GM23338 (cell line): Measurements from ENCODE around the gene WNT5A. TPM values are rescaled to one million over a fixed set of nuclear protein-coding genes. Genes with fewer than 3 reads are reported as not detected.

Experiments used
- ATAC-seq: fragments of 200-7000 bp; cut with Tn5 transposase; 3 replicates; pipeline ENCODE4 v1.9.1; 2020
- DNase-seq: peaks from one replicate; pipeline ENCODE4 v3.0.0-alpha.2; 2015; ENCODE audit warnings: low spot score
- H2AFZ ChIP-seq: fragments of 200-600 bp; sonication (generic); 2 replicates; pipeline ENCODE4 v1.8.0; 2016; ENCODE audit warnings: antibody characterized with exemption, mild to moderate bottlenecking, moderate library complexity
- H3F3A ChIP-seq: fragments of 200-600 bp; sonication (generic); replicated peaks from 2 replicates; pipeline ENCODE4 v1.8.0; 2017; ENCODE audit warnings: antibody characterized with exemption, mixed run types, low read depth
- H3K27ac ChIP-seq: fragments of 200-600 bp; sonication (generic); 2 replicates; pipeline ENCODE4 v1.6.1; 2016; ENCODE audit warnings: low read depth
- H3K27me3 ChIP-seq: fragments of 200-600 bp; sonication (generic); 2 replicates; pipeline ENCODE4 v1.8.0; 2016; ENCODE audit warnings: mild to moderate bottlenecking, mixed run types, moderate library complexity; ENCODE audit not compliant: insufficient read depth
- H3K36me3 ChIP-seq: fragments of 200-600 bp; sonication (generic); 2 replicates; pipeline ENCODE4 v1.8.0; 2016; ENCODE audit warnings: mild to moderate bottlenecking; ENCODE audit not compliant: insufficient read depth
- H3K4me1 ChIP-seq: fragments of 200-600 bp; sonication (generic); 2 replicates; pipeline ENCODE4 v1.8.0; 2016; ENCODE audit warnings: mild to moderate bottlenecking, moderate library complexity; ENCODE audit not compliant: insufficient read depth
- H3K4me2 ChIP-seq: fragments of 200-600 bp; sonication (generic); 2 replicates; pipeline ENCODE4 v1.7.1; 2017; ENCODE audit warnings: mixed run types
- H3K4me3 ChIP-seq: fragments of 200-600 bp; sonication (generic); 2 replicates; pipeline ENCODE4 v1.6.1; 2016; ENCODE audit warnings: mixed run types
- H3K79me2 ChIP-seq: fragments of 200-600 bp; sonication (generic); replicated peaks from 2 replicates; pipeline ENCODE4 v1.8.0; 2017; ENCODE audit warnings: mild to moderate bottlenecking; ENCODE audit not compliant: insufficient read depth
- H3K9me2 ChIP-seq: fragments of 200-600 bp; sonication (generic); 2 replicates; pipeline ENCODE4 v1.8.0; 2017; ENCODE audit not compliant: insufficient read depth
- H4K20me1 ChIP-seq: fragments of 200-600 bp; sonication (generic); replicated peaks from 2 replicates; pipeline ENCODE4 v1.8.0; 2017; ENCODE audit warnings: mild to moderate bottlenecking; ENCODE audit not compliant: insufficient read depth
- H3K27ac Mint-ChIP-seq: 2 replicates; pipeline ENCODE4 v1.8.0; 2020; ENCODE audit warnings: inconsistent platforms, mild to moderate bottlenecking, moderate library complexity, mixed read lengths
- H3K27me3 Mint-ChIP-seq: 3 replicates; pipeline ENCODE4 v1.8.0; 2022; ENCODE audit warnings: low read depth, mild to moderate bottlenecking, moderate library complexity, mixed read lengths, inconsistent platforms; ENCODE audit not compliant: insufficient read depth, poor library complexity
- H3K36me3 Mint-ChIP-seq: 3 replicates; pipeline ENCODE4 v1.8.0; 2021; ENCODE audit warnings: low read depth, mild to moderate bottlenecking, inconsistent platforms, moderate library complexity, mixed read lengths
- H3K4me1 Mint-ChIP-seq: 3 replicates; pipeline ENCODE4 v1.8.0; 2020; ENCODE audit warnings: mild to moderate bottlenecking, inconsistent platforms, mixed read lengths
- H3K4me3 Mint-ChIP-seq: 3 replicates; pipeline ENCODE4 v1.8.0; 2021; ENCODE audit warnings: moderate library complexity, mild to moderate bottlenecking, inconsistent platforms, mixed read lengths
- H3K9me3 Mint-ChIP-seq: 3 replicates; pipeline ENCODE4 v1.8.0; 2020; ENCODE audit warnings: moderate library complexity, mild to moderate bottlenecking, inconsistent platforms, mixed read lengths
- CREB1 ChIP-seq: fragments of 250-450 bp; sonication (Bioruptor Pico); IDR thresholded peaks from 2 replicates; pipeline ENCODE4 v1.5.0; 2020; ENCODE audit warnings: low read depth, mild to moderate bottlenecking, moderate library complexity
- CTCF ChIP-seq, 2 experiments: fragments of 200-600 bp in 1 of 2; sonication (generic) in 1 of 2; conservative IDR thresholded peaks; 2 replicates each; pipeline versions ENCODE4 v1.5.1 to v1.6.1; 2016 to 2017; ENCODE audit warnings: antibody characterized with exemption in 2 of 2, low read depth in 2 of 2, mild to moderate bottlenecking in 2 of 2, moderate library complexity in 1 of 2
- EZH2 ChIP-seq: fragments of 200-600 bp; sonication (generic); IDR thresholded peaks from one replicate; pipeline ENCODE4 v1.8.0; 2017; ENCODE audit warnings: antibody characterized with exemption, mild to moderate bottlenecking, low read depth; ENCODE audit not compliant: unreplicated experiment
- EZH2phosphoT487 ChIP-seq: fragments of 200-600 bp; sonication (generic); IDR thresholded peaks from one replicate; pipeline ENCODE4 v1.8.1; 2018; ENCODE audit warnings: antibody characterized with exemption; ENCODE audit not compliant: unreplicated experiment
- JUNB ChIP-seq: IDR thresholded peaks from one replicate; pipeline ENCODE4 v1.6.1; 2016; ENCODE audit warnings: antibody characterized with exemption; ENCODE audit not compliant: unreplicated experiment
- NANOG ChIP-seq: IDR thresholded peaks from 2 replicates; pipeline ENCODE4 v1.6.1; 2016; ENCODE audit warnings: antibody characterized with exemption, borderline replicate concordance
- POLR2AphosphoS5 ChIP-seq: IDR thresholded peaks from 2 replicates; pipeline ENCODE4 v1.6.1; 2016; ENCODE audit warnings: antibody characterized with exemption, low read depth
- REST ChIP-seq: IDR thresholded peaks from one replicate; pipeline ENCODE4 v1.6.1; 2018; ENCODE audit warnings: antibody characterized with exemption; ENCODE audit not compliant: unreplicated experiment
- ZNF114 ChIP-seq: fragments of 250-450 bp; sonication (Bioruptor Pico); IDR thresholded peaks from 2 replicates; pipeline ENCODE4 v1.5.0; 2020; ENCODE audit warnings: mild to moderate bottlenecking, moderate library complexity
- ZNF462 ChIP-seq: fragments of 250-450 bp; sonication (Bioruptor Pico); IDR thresholded peaks from 2 replicates; pipeline ENCODE4 v1.5.0; 2020; ENCODE audit warnings: mild to moderate bottlenecking, moderate library complexity
- polyA plus RNA-seq: library from polyadenylated mRNA; unstranded; fragments of >200 nt; fragmentation: Nextera tagmentation; extraction: Ambion mirVana; gene quantifications from 2 replicates; pipeline ENCODE4 v1.2.1, GENCODE V29; 2016
- total RNA-seq: library from RNA; depleted of rRNA; stranded (reverse); fragments of >200 nt; shearing (Covaris generic); gene quantifications from 2 replicates; pipeline ENCODE4 v1.2.3, GENCODE V29; 2014

The WNT5A gene
- total and polyA plus RNA-seq, 2 experiments from 2014 or later, result 0.53 to 4.0 TPM

- Histone ChIP-seq H3K4me2 (no peak overlapping the region), H3K79me2 (no peaks in the 10 kb centered on the region), H3K4me3 (no peak overlapping the region), H3K36me3 (no peaks in the 10 kb centered on the region), H3K9me2 (no peaks in the 10 kb centered on the region), H3K4me1 (peaks cover 19% of the 10 kb centered on the region; the same call in 1 of the 2 replicates), H3F3A (peaks cover 5% of the 10 kb centered on the region), H3K27ac (no peak overlapping the region), H2AFZ (no peak overlapping the region; the same call in 1 of the 2 replicates), H4K20me1 (no peaks in the 10 kb centered on the region), H3K27me3 (peaks cover 63% of the 10 kb centered on the region)
- no peaks in the 10 kb centered on the region for H3K9me3 Mint-ChIP-seq
- no peak for TF ChIP-seq ZNF114 (CRISPR knock-in tag)
- no peak for TF ChIP-seq NANOG
- no peak for TF ChIP-seq EZH2
- TF ChIP-seq CREB1 (CRISPR knock-in tag), result no peak
- TF ChIP-seq POLR2AphosphoS5, result no peak
- TF ChIP-seq ZNF462 (CRISPR knock-in tag), result no peak
- TF ChIP-seq JUNB, result no peak
- TF ChIP-seq REST, result no peak
- no peak for TF ChIP-seq EZH2phosphoT487
- TF ChIP-seq CTCF (conservative IDR thresholded peaks at IDR 0.05; ENCODE audit: low read depth in 2 of 2), result no peak
- ATAC-seq (no peak), DNase-seq (no peak)
- H3K4me3 Mint-ChIP-seq, result no peak overlapping the region
- no peak overlapping the region for H3K27ac Mint-ChIP-seq
- peaks cover 48% of the 10 kb centered on the region for H3K27me3 Mint-ChIP-seq
- H3K36me3 Mint-ChIP-seq, result no peaks in the 10 kb centered on the region
- peaks cover 21% of the 10 kb centered on the region for H3K4me1 Mint-ChIP-seq
Observed at GRCh38 chr3:55491296-55491816, 4.2 kb upstream of the WNT5A start.
